ENCODE measurements around the gene EML3.
"Not testable (repeated sequence)": the region's sequence is repeated elsewhere in the genome, so short reads cannot be mapped to it uniquely, and the experiment has no call there.

EML3 gene

GRCh38 chr11:62572431-62572830 is 40.1 kb downstream of the EML3 start:
- H3K27ac ChIP-seq (ENCODE audit: insufficient read depth, low read length, poor library complexity, severe bottlenecking) = peak overlapping the region; percentile 84
- no peaks in the 10 kb centered on the region for H3K9me3 ChIP-seq (ENCODE audit: control insufficient read depth, low read length)
- DNase-seq = no peak
- peaks cover 18% of the 10 kb centered on the region for H3K4me1 ChIP-seq (ENCODE audit: control insufficient read depth, insufficient read depth, low read length, poor library complexity, severe bottlenecking)
- no peaks in the 10 kb centered on the region for H3K27me3 ChIP-seq (replicated peaks; ENCODE audit: control insufficient read depth, insufficient read depth, low read length, poor library complexity, severe bottlenecking)
- peaks cover 38% of the 10 kb centered on the region for H3K36me3 ChIP-seq (ENCODE audit: control insufficient read depth, insufficient read depth, low read length)
- H3K4me3 ChIP-seq (ENCODE audit: insufficient read depth, low read depth, low read length, poor library complexity, severe bottlenecking) = peak overlapping the region; percentile 97

- H3K27me3 ChIP-seq (replicated peaks; ENCODE audit: control insufficient read depth, insufficient read depth, low read length, poor library complexity, severe bottlenecking); H3K9me3 ChIP-seq (ENCODE audit: control insufficient read depth, low read length); H3K4me3 ChIP-seq (ENCODE audit: insufficient read depth, low read depth, low read length, poor library complexity, severe bottlenecking); DNase-seq: not testable (repeated sequence)
- Histone ChIP-seq H3K4me1 (ENCODE audit: control insufficient read depth, insufficient read depth, low read length, poor library complexity, severe bottlenecking) (peaks cover 18% of the 10 kb centered on the region), H3K36me3 (ENCODE audit: control insufficient read depth, insufficient read depth, low read length) (peaks cover 40% of the 10 kb centered on the region), H3K27ac (ENCODE audit: insufficient read depth, low read length, poor library complexity, severe bottlenecking) (peak overlapping the region; percentile 34)
These were observed 41.1 kb downstream of the EML3 start for GRCh38 chr11:62571493-62571892.

GRCh38 chr11:62570903-62571302 is 41.7 kb downstream of the EML3 start:
- peaks cover 46% of the 10 kb centered on the region for H3K36me3 ChIP-seq (ENCODE audit: control insufficient read depth, insufficient read depth, low read length)
- H3K4me3 ChIP-seq (ENCODE audit: insufficient read depth, low read depth, low read length, poor library complexity, severe bottlenecking); H3K27ac ChIP-seq (ENCODE audit: insufficient read depth, low read length, poor library complexity, severe bottlenecking): not testable (repeated sequence)

GRCh38 chr11:62569611-62570010 is 43.0 kb downstream of the EML3 start:
- Histone ChIP-seq H3K27me3 (replicated peaks; ENCODE audit: control insufficient read depth, insufficient read depth, low read length, poor library complexity, severe bottlenecking) (no peaks in the 10 kb centered on the region), H3K4me1 (ENCODE audit: control insufficient read depth, insufficient read depth, low read length, poor library complexity, severe bottlenecking) (peaks cover 18% of the 10 kb centered on the region), H3K36me3 (ENCODE audit: control insufficient read depth, insufficient read depth, low read length) (peaks cover 55% of the 10 kb centered on the region), H3K4me3 (ENCODE audit: insufficient read depth, low read depth, low read length, poor library complexity, severe bottlenecking) (no peak overlapping the region), H3K9me3 (ENCODE audit: control insufficient read depth, low read length) (no peaks in the 10 kb centered on the region), H3K27ac (ENCODE audit: insufficient read depth, low read length, poor library complexity, severe bottlenecking) (no peak overlapping the region)
- no peak for DNase-seq

More at GRCh38 chr11:62570903-62571302, 41.7 kb downstream of the EML3 start:
- not testable (repeated sequence) for H3K27me3 ChIP-seq (replicated peaks; ENCODE audit: control insufficient read depth, insufficient read depth, low read length, poor library complexity, severe bottlenecking); H3K9me3 ChIP-seq (ENCODE audit: control insufficient read depth, low read length); DNase-seq
- H3K4me1 ChIP-seq (ENCODE audit: control insufficient read depth, insufficient read depth, low read length, poor library complexity, severe bottlenecking) = peaks cover 18% of the 10 kb centered on the region

- H3K27me3 ChIP-seq (replicated peaks; ENCODE audit: control insufficient read depth, insufficient read depth, low read length, poor library complexity, severe bottlenecking) = no peaks in the 10 kb centered on the region
- peaks cover 6% of the 10 kb centered on the region for H3K4me1 ChIP-seq (ENCODE audit: control insufficient read depth, insufficient read depth, low read length, poor library complexity, severe bottlenecking)
- H3K9me3 ChIP-seq (ENCODE audit: control insufficient read depth, low read length) = no peaks in the 10 kb centered on the region
- no peak overlapping the region for H3K27ac ChIP-seq (ENCODE audit: insufficient read depth, low read length, poor library complexity, severe bottlenecking)
- DNase-seq = no peak
- H3K36me3 ChIP-seq (ENCODE audit: control insufficient read depth, insufficient read depth, low read length) = peaks cover 72% of the 10 kb centered on the region
- no peak overlapping the region for H3K4me3 ChIP-seq (ENCODE audit: insufficient read depth, low read depth, low read length, poor library complexity, severe bottlenecking)
These were observed 45.4 kb downstream of the EML3 start for GRCh38 chr11:62567018-62567633.

- peaks cover 65% of the 10 kb centered on the region for H3K36me3 ChIP-seq (ENCODE audit: control insufficient read depth, insufficient read depth, low read length)
- H3K9me3 ChIP-seq (ENCODE audit: control insufficient read depth, low read length) = no peaks in the 10 kb centered on the region
- H3K4me3 ChIP-seq (ENCODE audit: insufficient read depth, low read depth, low read length, poor library complexity, severe bottlenecking) = no peak overlapping the region
- H3K27me3 ChIP-seq (replicated peaks; ENCODE audit: control insufficient read depth, insufficient read depth, low read length, poor library complexity, severe bottlenecking) = no peaks in the 10 kb centered on the region
- peaks cover 3% of the 10 kb centered on the region for H3K4me1 ChIP-seq (ENCODE audit: control insufficient read depth, insufficient read depth, low read length, poor library complexity, severe bottlenecking)
- H3K27ac ChIP-seq (ENCODE audit: insufficient read depth, low read length, poor library complexity, severe bottlenecking) = no peak overlapping the region
- no peak for DNase-seq
These were observed 46.3 kb downstream of the EML3 start for GRCh38 chr11:62566247-62566646.

- H3K4me1 ChIP-seq (ENCODE audit: control insufficient read depth, insufficient read depth, low read length, poor library complexity, severe bottlenecking) = peaks cover 10% of the 10 kb centered on the region
- no peak overlapping the region for H3K27ac ChIP-seq (ENCODE audit: insufficient read depth, low read length, poor library complexity, severe bottlenecking)
- DNase-seq = no peak
- H3K36me3 ChIP-seq (ENCODE audit: control insufficient read depth, insufficient read depth, low read length) = peaks cover 55% of the 10 kb centered on the region
- no peaks in the 10 kb centered on the region for H3K27me3 ChIP-seq (replicated peaks; ENCODE audit: control insufficient read depth, insufficient read depth, low read length, poor library complexity, severe bottlenecking)
- no peak overlapping the region for H3K4me3 ChIP-seq (ENCODE audit: insufficient read depth, low read depth, low read length, poor library complexity, severe bottlenecking)
- no peaks in the 10 kb centered on the region for H3K9me3 ChIP-seq (ENCODE audit: control insufficient read depth, low read length)
These were observed 47.3 kb downstream of the EML3 start for GRCh38 chr11:62565100-62565802.

GRCh38 chr11:62561677-62562230 is 50.8 kb downstream of the EML3 start:
- H3K4me1 ChIP-seq (ENCODE audit: control insufficient read depth, insufficient read depth, low read length, poor library complexity, severe bottlenecking) = peaks cover 40% of the 10 kb centered on the region
- not testable (repeated sequence) for H3K9me3 ChIP-seq (ENCODE audit: control insufficient read depth, low read length); DNase-seq; H3K27me3 ChIP-seq (replicated peaks; ENCODE audit: control insufficient read depth, insufficient read depth, low read length, poor library complexity, severe bottlenecking); H3K4me3 ChIP-seq (ENCODE audit: insufficient read depth, low read depth, low read length, poor library complexity, severe bottlenecking); H3K27ac ChIP-seq (ENCODE audit: insufficient read depth, low read length, poor library complexity, severe bottlenecking)
- peaks cover 42% of the 10 kb centered on the region for H3K36me3 ChIP-seq (ENCODE audit: control insufficient read depth, insufficient read depth, low read length)

GRCh38 chr11:62560566-62561103 is 51.9 kb downstream of the EML3 start:
- Histone ChIP-seq H3K36me3 (ENCODE audit: control insufficient read depth, insufficient read depth, low read length) (peaks cover 31% of the 10 kb centered on the region), H3K27ac (ENCODE audit: insufficient read depth, low read length, poor library complexity, severe bottlenecking) (peak overlapping the region; percentile 99), H3K4me1 (ENCODE audit: control insufficient read depth, insufficient read depth, low read length, poor library complexity, severe bottlenecking) (peaks cover 51% of the 10 kb centered on the region), H3K27me3 (replicated peaks; ENCODE audit: control insufficient read depth, insufficient read depth, low read length, poor library complexity, severe bottlenecking) (no peaks in the 10 kb centered on the region), H3K9me3 (ENCODE audit: control insufficient read depth, low read length) (no peaks in the 10 kb centered on the region), H3K4me3 (ENCODE audit: insufficient read depth, low read depth, low read length, poor library complexity, severe bottlenecking) (no peak overlapping the region)
- peak; percentile 69 to 73 (median 72) for DNase-seq

GRCh38 chr11:62559626-62560025 is 52.9 kb downstream of the EML3 start:
- not testable (repeated sequence) for H3K27me3 ChIP-seq (replicated peaks; ENCODE audit: control insufficient read depth, insufficient read depth, low read length, poor library complexity, severe bottlenecking); DNase-seq; H3K9me3 ChIP-seq (ENCODE audit: control insufficient read depth, low read length); H3K4me3 ChIP-seq (ENCODE audit: insufficient read depth, low read depth, low read length, poor library complexity, severe bottlenecking)
- Histone ChIP-seq H3K4me1 (ENCODE audit: control insufficient read depth, insufficient read depth, low read length, poor library complexity, severe bottlenecking) (peaks cover 60% of the 10 kb centered on the region), H3K36me3 (ENCODE audit: control insufficient read depth, insufficient read depth, low read length) (peaks cover 25% of the 10 kb centered on the region), H3K27ac (ENCODE audit: insufficient read depth, low read length, poor library complexity, severe bottlenecking) (peak overlapping the region; percentile 99)
